ENCODE measurements around the gene IKZF1.

Gene IKZF1

GRCh38 chr7:50284296-50284695 is 20.2 kb upstream of the IKZF1 start:
- no peak for DNase-seq

- DNase-seq: no peak
Measured at GRCh38 chr7:50285269-50285668, 19.2 kb upstream of the IKZF1 start.

GRCh38 chr7:50287129-50287528 is 17.4 kb upstream of the IKZF1 start:
- no peak for DNase-seq

GRCh38 chr7:50292165-50292757 is 12.3 kb upstream of the IKZF1 start:
- DNase-seq: no peak

- no peak for DNase-seq
Measured at GRCh38 chr7:50292763-50293162, 11.8 kb upstream of the IKZF1 start.

GRCh38 chr7:50293509-50294179 is 10.9 kb upstream of the IKZF1 start:
- no peak for DNase-seq

GRCh38 chr7:50295133-50295532 is 9.4 kb upstream of the IKZF1 start:
- no peak for DNase-seq

GRCh38 chr7:50296799-50297198 is 7.7 kb upstream of the IKZF1 start:
- no peak for DNase-seq

GRCh38 chr7:50298811-50299562 is 5.5 kb upstream of the IKZF1 start:
- DNase-seq: no peak

- no peak for DNase-seq
Measured at GRCh38 chr7:50300336-50300735, 4.2 kb upstream of the IKZF1 start.

- no peak for DNase-seq
Measured at GRCh38 chr7:50302486-50303334, 1.8 kb upstream of the IKZF1 start.

GRCh38 chr7:50303335-50304128 is 984 bp upstream of the IKZF1 start:
- no peak for DNase-seq

GRCh38 chr7:50304911-50305582 is 531 bp downstream of the IKZF1 start:
- DNase-seq: no peak

- DNase-seq: no peak
Measured at GRCh38 chr7:50305583-50306493, 1.3 kb downstream of the IKZF1 start.

GRCh38 chr7:50306494-50307367 is 2.2 kb downstream of the IKZF1 start:
- DNase-seq: no peak

- DNase-seq: no peak
Measured at GRCh38 chr7:50307368-50308032, 3.0 kb downstream of the IKZF1 start.

- no peak for DNase-seq
Measured at GRCh38 chr7:50308203-50308531, 3.7 kb downstream of the IKZF1 start.

GRCh38 chr7:50308532-50309385 is 4.2 kb downstream of the IKZF1 start:
- no peak for DNase-seq
